Activated naive CD4-positive, alpha-beta T cell treated with anti-CD3 and anti-CD28 coated beads, Interleukin-2, amount 50 U/mL, for 24 hours (primary cell): Measurements from ENCODE around the gene ANKK1.

Experiments
- H3K27ac Mint-ChIP-seq: one replicate; pipeline ENCODE4 v1.8.0; 2021; ENCODE audit warnings: mild to moderate bottlenecking, mixed read lengths
- H3K27me3 Mint-ChIP-seq: one replicate; pipeline ENCODE4 v1.8.0; 2021; ENCODE audit warnings: mixed read lengths
- H3K36me3 Mint-ChIP-seq: one replicate; pipeline ENCODE4 v1.8.0; 2021; ENCODE audit warnings: mixed read lengths
- H3K4me1 Mint-ChIP-seq: one replicate; pipeline ENCODE4 v1.8.0; 2021; ENCODE audit warnings: mixed read lengths
- H3K4me3 Mint-ChIP-seq: one replicate; pipeline ENCODE4 v1.8.0; 2021; ENCODE audit warnings: mild to moderate bottlenecking, mixed read lengths
- H3K9me3 Mint-ChIP-seq: one replicate; pipeline ENCODE4 v1.8.0; 2021; ENCODE audit warnings: mixed read lengths

ANKK1 gene

GRCh38 chr11:113370634-113371033 lies 16.9 kb upstream of the ANKK1 start:
- H3K9me3 Mint-ChIP-seq, result no peaks in the 10 kb centered on the region
- no peak overlapping the region for H3K4me3 Mint-ChIP-seq
- no peaks in the 10 kb centered on the region for H3K27me3 Mint-ChIP-seq
- peaks cover 7% of the 10 kb centered on the region for H3K36me3 Mint-ChIP-seq
- H3K27ac Mint-ChIP-seq, result no peak overlapping the region
- peaks cover 10% of the 10 kb centered on the region for H3K4me1 Mint-ChIP-seq

GRCh38 chr11:113372309-113372708 lies 15.3 kb upstream of the ANKK1 start:
- Mint-ChIP-seq H3K9me3 (no peaks in the 10 kb centered on the region), H3K27ac (no peak overlapping the region), H3K4me1 (peaks cover 3% of the 10 kb centered on the region), H3K27me3 (no peaks in the 10 kb centered on the region), H3K36me3 (peaks cover 7% of the 10 kb centered on the region), H3K4me3 (no peak overlapping the region)

GRCh38 chr11:113373306-113373705 lies 14.3 kb upstream of the ANKK1 start:
- Mint-ChIP-seq H3K36me3 (peaks cover 7% of the 10 kb centered on the region), H3K9me3 (no peaks in the 10 kb centered on the region), H3K27me3 (no peaks in the 10 kb centered on the region), H3K4me3 (no peak overlapping the region), H3K27ac (no peak overlapping the region), H3K4me1 (peaks cover 3% of the 10 kb centered on the region)

- Mint-ChIP-seq H3K9me3 (no peaks in the 10 kb centered on the region), H3K27ac (no peak overlapping the region), H3K4me3 (no peak overlapping the region), H3K27me3 (no peaks in the 10 kb centered on the region), H3K36me3 (peaks cover 5% of the 10 kb centered on the region), H3K4me1 (peaks cover 3% of the 10 kb centered on the region)
These were observed 13.5 kb upstream of the ANKK1 start for GRCh38 chr11:113373981-113374560.

GRCh38 chr11:113375402-113375801 lies 12.2 kb upstream of the ANKK1 start:
- no peak overlapping the region for H3K4me3 Mint-ChIP-seq

GRCh38 chr11:113376156-113376555 lies 11.4 kb upstream of the ANKK1 start:
- H3K36me3 Mint-ChIP-seq, result peaks cover 12% of the 10 kb centered on the region
- H3K4me3 Mint-ChIP-seq, result no peak overlapping the region
- no peak overlapping the region for H3K27ac Mint-ChIP-seq
- H3K4me1 Mint-ChIP-seq, result peaks cover 3% of the 10 kb centered on the region
- no peaks in the 10 kb centered on the region for H3K9me3 Mint-ChIP-seq
- H3K27me3 Mint-ChIP-seq, result no peaks in the 10 kb centered on the region

More at GRCh38 chr11:113375402-113375801, 12.2 kb upstream of the ANKK1 start:
- Mint-ChIP-seq H3K36me3 (peaks cover 9% of the 10 kb centered on the region), H3K27ac (no peak overlapping the region), H3K27me3 (no peaks in the 10 kb centered on the region), H3K4me1 (peaks cover 3% of the 10 kb centered on the region), H3K9me3 (no peaks in the 10 kb centered on the region)

GRCh38 chr11:113377681-113378412 lies 9.7 kb upstream of the ANKK1 start:
- no peaks in the 10 kb centered on the region for H3K27me3 Mint-ChIP-seq
- no peak overlapping the region for H3K27ac Mint-ChIP-seq
- no peak overlapping the region for H3K4me3 Mint-ChIP-seq
- no peaks in the 10 kb centered on the region for H3K9me3 Mint-ChIP-seq
- H3K4me1 Mint-ChIP-seq, result peaks cover 3% of the 10 kb centered on the region
- peaks cover 14% of the 10 kb centered on the region for H3K36me3 Mint-ChIP-seq

- no peak overlapping the region for H3K4me3 Mint-ChIP-seq
- no peaks in the 10 kb centered on the region for H3K9me3 Mint-ChIP-seq
- H3K36me3 Mint-ChIP-seq, result peaks cover 12% of the 10 kb centered on the region
- no peaks in the 10 kb centered on the region for H3K27me3 Mint-ChIP-seq
- H3K4me1 Mint-ChIP-seq, result peaks cover 3% of the 10 kb centered on the region
- H3K27ac Mint-ChIP-seq, result no peak overlapping the region
These were observed 8.9 kb upstream of the ANKK1 start for GRCh38 chr11:113378692-113379091.

GRCh38 chr11:113382121-113382520 lies 5.5 kb upstream of the ANKK1 start:
- Mint-ChIP-seq H3K4me3 (no peak overlapping the region), H3K9me3 (no peaks in the 10 kb centered on the region), H3K4me1 (no peaks in the 10 kb centered on the region), H3K27me3 (peaks cover under 1% of the 10 kb centered on the region), H3K36me3 (peaks cover 15% of the 10 kb centered on the region), H3K27ac (no peak overlapping the region)

- Mint-ChIP-seq H3K27me3 (peaks cover 1% of the 10 kb centered on the region), H3K27ac (no peak overlapping the region), H3K36me3 (peaks cover 15% of the 10 kb centered on the region)
These were observed 3.0 kb upstream of the ANKK1 start for GRCh38 chr11:113384551-113384950.

GRCh38 chr11:113385749-113386148 lies 1.8 kb upstream of the ANKK1 start:
- no peaks in the 10 kb centered on the region for H3K9me3 Mint-ChIP-seq

More at GRCh38 chr11:113384551-113384950, 3.0 kb upstream of the ANKK1 start:
- Mint-ChIP-seq H3K4me3 (no peak overlapping the region), H3K4me1 (no peaks in the 10 kb centered on the region), H3K9me3 (no peaks in the 10 kb centered on the region)

GRCh38 chr11:113386866-113387265 lies 713 bp upstream of the ANKK1 start:
- Mint-ChIP-seq H3K27ac (no peak overlapping the region), H3K9me3 (no peaks in the 10 kb centered on the region)

More at GRCh38 chr11:113385749-113386148, 1.8 kb upstream of the ANKK1 start:
- Mint-ChIP-seq H3K36me3 (peaks cover 8% of the 10 kb centered on the region), H3K4me3 (no peak overlapping the region), H3K27me3 (peaks cover 1% of the 10 kb centered on the region), H3K4me1 (no peaks in the 10 kb centered on the region), H3K27ac (no peak overlapping the region)

GRCh38 chr11:113389272-113389671 lies 1.7 kb downstream of the ANKK1 start:
- Mint-ChIP-seq H3K36me3 (peaks cover 4% of the 10 kb centered on the region), H3K4me3 (no peak overlapping the region), H3K9me3 (no peaks in the 10 kb centered on the region), H3K4me1 (no peaks in the 10 kb centered on the region), H3K27me3 (peaks cover 1% of the 10 kb centered on the region), H3K27ac (no peak overlapping the region)

More at GRCh38 chr11:113386866-113387265, 713 bp upstream of the ANKK1 start:
- H3K4me3 Mint-ChIP-seq, result no peak overlapping the region
- peaks cover 1% of the 10 kb centered on the region for H3K27me3 Mint-ChIP-seq
- H3K36me3 Mint-ChIP-seq, result peaks cover 8% of the 10 kb centered on the region
- no peaks in the 10 kb centered on the region for H3K4me1 Mint-ChIP-seq

GRCh38 chr11:113392236-113392921 lies 4.8 kb downstream of the ANKK1 start:
- Mint-ChIP-seq H3K27me3 (no peaks in the 10 kb centered on the region), H3K4me3 (no peak overlapping the region), H3K36me3 (no peaks in the 10 kb centered on the region), H3K4me1 (no peaks in the 10 kb centered on the region), H3K27ac (no peak overlapping the region), H3K9me3 (no peaks in the 10 kb centered on the region)

GRCh38 chr11:113393501-113393985 lies 6.0 kb downstream of the ANKK1 start:
- Mint-ChIP-seq H3K36me3 (no peaks in the 10 kb centered on the region), H3K4me3 (no peak overlapping the region)

GRCh38 chr11:113394919-113395318 lies 7.3 kb downstream of the ANKK1 start:
- no peaks in the 10 kb centered on the region for H3K4me1 Mint-ChIP-seq
- H3K27ac Mint-ChIP-seq, result no peak overlapping the region
- no peaks in the 10 kb centered on the region for H3K27me3 Mint-ChIP-seq
- no peaks in the 10 kb centered on the region for H3K9me3 Mint-ChIP-seq
- H3K36me3 Mint-ChIP-seq, result no peaks in the 10 kb centered on the region
- no peak overlapping the region for H3K4me3 Mint-ChIP-seq

More at GRCh38 chr11:113393501-113393985, 6.0 kb downstream of the ANKK1 start:
- no peaks in the 10 kb centered on the region for H3K4me1 Mint-ChIP-seq
- H3K27ac Mint-ChIP-seq, result no peak overlapping the region
- no peaks in the 10 kb centered on the region for H3K9me3 Mint-ChIP-seq
- H3K27me3 Mint-ChIP-seq, result no peaks in the 10 kb centered on the region
